Measurements from ENCODE around the gene STARD13.

GRCh38 chr13:33274264-33274663 is 11.3 kb downstream of the STARD13 start:
- TF ChIP-seq, protein P1, sequence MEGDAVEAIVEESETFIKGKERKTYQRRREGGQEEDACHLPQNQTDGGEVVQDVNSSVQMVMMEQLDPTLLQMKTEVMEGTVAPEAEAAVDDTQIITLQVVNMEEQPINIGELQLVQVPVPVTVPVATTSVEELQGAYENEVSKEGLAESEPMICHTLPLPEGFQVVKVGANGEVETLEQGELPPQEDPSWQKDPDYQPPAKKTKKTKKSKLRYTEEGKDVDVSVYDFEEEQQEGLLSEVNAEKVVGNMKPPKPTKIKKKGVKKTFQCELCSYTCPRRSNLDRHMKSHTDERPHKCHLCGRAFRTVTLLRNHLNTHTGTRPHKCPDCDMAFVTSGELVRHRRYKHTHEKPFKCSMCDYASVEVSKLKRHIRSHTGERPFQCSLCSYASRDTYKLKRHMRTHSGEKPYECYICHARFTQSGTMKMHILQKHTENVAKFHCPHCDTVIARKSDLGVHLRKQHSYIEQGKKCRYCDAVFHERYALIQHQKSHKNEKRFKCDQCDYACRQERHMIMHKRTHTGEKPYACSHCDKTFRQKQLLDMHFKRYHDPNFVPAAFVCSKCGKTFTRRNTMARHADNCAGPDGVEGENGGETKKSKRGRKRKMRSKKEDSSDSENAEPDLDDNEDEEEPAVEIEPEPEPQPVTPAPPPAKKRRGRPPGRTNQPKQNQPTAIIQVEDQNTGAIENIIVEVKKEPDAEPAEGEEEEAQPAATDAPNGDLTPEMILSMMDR (IDR thresholded peaks at IDR 0.05), result no peak
- no peak for TF ChIP-seq POLR2A (IDR thresholded peaks at IDR 0.05)

All from right lobe of liver (tissue), 4 donors.